Measurements from ENCODE around the gene OSTC. TPM values are rescaled to one million over a fixed set of nuclear protein-coding genes. Genes with fewer than 3 reads are reported as not detected.

The OSTC gene
- total RNA-seq, 1 experiment from 2014 or later = 105 TPM

- ATAC-seq (no peak), DNase-seq (ENCODE audit: low read depth, low spot score) (no peak)
- TF ChIP-seq POLR2A (IDR thresholded peaks at IDR 0.05; ENCODE audit: borderline replicate concordance, extremely low read depth, insufficient read depth, insufficient read length) (no peak), MAX (IDR thresholded peaks at IDR 0.05) (no peak), SP1 (IDR thresholded peaks at IDR 0.05; ENCODE audit: low read depth) (no peak), JUND (IDR thresholded peaks at IDR 0.05) (no peak), YY1 (IDR thresholded peaks at IDR 0.05; ENCODE audit: extremely low read depth, insufficient replicate concordance, low read depth, low read length) (no peak), EZH2 (IDR thresholded peaks at IDR 0.05) (no peak), RAD21 (IDR thresholded peaks at IDR 0.05; ENCODE audit: low read depth) (no peak), POLR2AphosphoS5 (IDR thresholded peaks at IDR 0.05; ENCODE audit: low read depth, low read length) (no peak), ZBTB33 (IDR thresholded peaks at IDR 0.05; ENCODE audit: extremely low read depth, insufficient replicate concordance, low read length) (no peak), FOSL1 (IDR thresholded peaks at IDR 0.05; ENCODE audit: low read depth) (no peak), ZNF274 (IDR thresholded peaks at IDR 0.05; ENCODE audit: low read depth, low read length) (no peak), ELF1 (IDR thresholded peaks at IDR 0.05; ENCODE audit: borderline replicate concordance, low read depth) (no peak), ZFX (IDR thresholded peaks at IDR 0.05) (no peak), CBX3 (IDR thresholded peaks at IDR 0.05; ENCODE audit: low read depth) (no peak), EZH2phosphoT487 (IDR thresholded peaks at IDR 0.05; ENCODE audit: borderline replicate concordance) (no peak)
- TF ChIP-seq, protein P1, sequence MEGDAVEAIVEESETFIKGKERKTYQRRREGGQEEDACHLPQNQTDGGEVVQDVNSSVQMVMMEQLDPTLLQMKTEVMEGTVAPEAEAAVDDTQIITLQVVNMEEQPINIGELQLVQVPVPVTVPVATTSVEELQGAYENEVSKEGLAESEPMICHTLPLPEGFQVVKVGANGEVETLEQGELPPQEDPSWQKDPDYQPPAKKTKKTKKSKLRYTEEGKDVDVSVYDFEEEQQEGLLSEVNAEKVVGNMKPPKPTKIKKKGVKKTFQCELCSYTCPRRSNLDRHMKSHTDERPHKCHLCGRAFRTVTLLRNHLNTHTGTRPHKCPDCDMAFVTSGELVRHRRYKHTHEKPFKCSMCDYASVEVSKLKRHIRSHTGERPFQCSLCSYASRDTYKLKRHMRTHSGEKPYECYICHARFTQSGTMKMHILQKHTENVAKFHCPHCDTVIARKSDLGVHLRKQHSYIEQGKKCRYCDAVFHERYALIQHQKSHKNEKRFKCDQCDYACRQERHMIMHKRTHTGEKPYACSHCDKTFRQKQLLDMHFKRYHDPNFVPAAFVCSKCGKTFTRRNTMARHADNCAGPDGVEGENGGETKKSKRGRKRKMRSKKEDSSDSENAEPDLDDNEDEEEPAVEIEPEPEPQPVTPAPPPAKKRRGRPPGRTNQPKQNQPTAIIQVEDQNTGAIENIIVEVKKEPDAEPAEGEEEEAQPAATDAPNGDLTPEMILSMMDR (IDR thresholded peaks at IDR 0.05 in 2 of 3, conservative IDR thresholded peaks at IDR 0.05 in 1 of 3; ENCODE audit: borderline replicate concordance in 1 of 3, insufficient read depth in 1 of 3, low read depth in 2 of 3, low read length in 2 of 3) = no peak
- TF ChIP-seq, protein P2, sequence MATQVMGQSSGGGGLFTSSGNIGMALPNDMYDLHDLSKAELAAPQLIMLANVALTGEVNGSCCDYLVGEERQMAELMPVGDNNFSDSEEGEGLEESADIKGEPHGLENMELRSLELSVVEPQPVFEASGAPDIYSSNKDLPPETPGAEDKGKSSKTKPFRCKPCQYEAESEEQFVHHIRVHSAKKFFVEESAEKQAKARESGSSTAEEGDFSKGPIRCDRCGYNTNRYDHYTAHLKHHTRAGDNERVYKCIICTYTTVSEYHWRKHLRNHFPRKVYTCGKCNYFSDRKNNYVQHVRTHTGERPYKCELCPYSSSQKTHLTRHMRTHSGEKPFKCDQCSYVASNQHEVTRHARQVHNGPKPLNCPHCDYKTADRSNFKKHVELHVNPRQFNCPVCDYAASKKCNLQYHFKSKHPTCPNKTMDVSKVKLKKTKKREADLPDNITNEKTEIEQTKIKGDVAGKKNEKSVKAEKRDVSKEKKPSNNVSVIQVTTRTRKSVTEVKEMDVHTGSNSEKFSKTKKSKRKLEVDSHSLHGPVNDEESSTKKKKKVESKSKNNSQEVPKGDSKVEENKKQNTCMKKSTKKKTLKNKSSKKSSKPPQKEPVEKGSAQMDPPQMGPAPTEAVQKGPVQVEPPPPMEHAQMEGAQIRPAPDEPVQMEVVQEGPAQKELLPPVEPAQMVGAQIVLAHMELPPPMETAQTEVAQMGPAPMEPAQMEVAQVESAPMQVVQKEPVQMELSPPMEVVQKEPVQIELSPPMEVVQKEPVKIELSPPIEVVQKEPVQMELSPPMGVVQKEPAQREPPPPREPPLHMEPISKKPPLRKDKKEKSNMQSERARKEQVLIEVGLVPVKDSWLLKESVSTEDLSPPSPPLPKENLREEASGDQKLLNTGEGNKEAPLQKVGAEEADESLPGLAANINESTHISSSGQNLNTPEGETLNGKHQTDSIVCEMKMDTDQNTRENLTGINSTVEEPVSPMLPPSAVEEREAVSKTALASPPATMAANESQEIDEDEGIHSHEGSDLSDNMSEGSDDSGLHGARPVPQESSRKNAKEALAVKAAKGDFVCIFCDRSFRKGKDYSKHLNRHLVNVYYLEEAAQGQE (IDR thresholded peaks at IDR 0.05; ENCODE audit: low read depth) = no peak
- Histone ChIP-seq H3K27ac (ENCODE audit: low read depth, low read length) (no peak overlapping the region), H3K4me2 (ENCODE audit: low read length) (no peak overlapping the region), H3K27me3 (ENCODE audit: insufficient read depth, low read length) (no peaks in the 10 kb centered on the region), H4K20me1 (ENCODE audit: insufficient read depth) (no peaks in the 10 kb centered on the region), H3K9ac (ENCODE audit: low read length) (no peak overlapping the region), H3K9me2 (ENCODE audit: insufficient read depth) (no peaks in the 10 kb centered on the region), H3K79me2 (ENCODE audit: insufficient read depth, low read length) (no peaks in the 10 kb centered on the region), H3K4me1 (ENCODE audit: control insufficient read depth in 1 of 2, insufficient read depth in 2 of 2, low read length in 2 of 2) (no peaks in the 10 kb centered on the region), H3K36me3 (ENCODE audit: control insufficient read depth in 1 of 2, insufficient read depth in 2 of 2, low read length in 2 of 2) (no peaks in the 10 kb centered on the region), H3K9me3 (ENCODE audit: control insufficient read depth in 1 of 2, insufficient read depth in 1 of 2, low read depth in 1 of 2, low read length in 2 of 2) (no peaks in the 10 kb centered on the region), H3K4me3 (replicated peaks in 1 of 2; ENCODE audit: low read depth in 1 of 2, low read length in 2 of 2) (no peak overlapping the region), H2AFZ (ENCODE audit: low read depth, low read length, poor library complexity, severe bottlenecking) (no peak overlapping the region)
- POLR2A ChIA-PET = no interaction called here
- intact Hi-C loops (cut with micrococcal nuclease) = no loop called here
- BruUV-seq (replicated peaks) = no TSS peak
- CTCF ChIA-PET = no interaction called here
- RAD21 ChIA-PET (ENCODE audit: low non-redundant PET in 1 of 2, low total read pairs in 2 of 2, uncharacterized antibody in 2 of 2, unreplicated experiment in 2 of 2) = no interaction called here
These were observed 44.0 kb downstream of the OSTC start for GRCh38 chr4:108694423-108694822.
